EH (cell line): ENCODE results near the gene ZFR2.
"Not testable (repeated sequence)": the region's sequence is repeated elsewhere in the genome, so short reads cannot be mapped to it uniquely, and the experiment has no call there.

ENCODE experiments used
- DNase-seq: peaks from one replicate; pipeline ENCODE4 v3.0.0-alpha.2; 2015; ENCODE audit warnings: low read depth

The ZFR2 gene

DNA sequence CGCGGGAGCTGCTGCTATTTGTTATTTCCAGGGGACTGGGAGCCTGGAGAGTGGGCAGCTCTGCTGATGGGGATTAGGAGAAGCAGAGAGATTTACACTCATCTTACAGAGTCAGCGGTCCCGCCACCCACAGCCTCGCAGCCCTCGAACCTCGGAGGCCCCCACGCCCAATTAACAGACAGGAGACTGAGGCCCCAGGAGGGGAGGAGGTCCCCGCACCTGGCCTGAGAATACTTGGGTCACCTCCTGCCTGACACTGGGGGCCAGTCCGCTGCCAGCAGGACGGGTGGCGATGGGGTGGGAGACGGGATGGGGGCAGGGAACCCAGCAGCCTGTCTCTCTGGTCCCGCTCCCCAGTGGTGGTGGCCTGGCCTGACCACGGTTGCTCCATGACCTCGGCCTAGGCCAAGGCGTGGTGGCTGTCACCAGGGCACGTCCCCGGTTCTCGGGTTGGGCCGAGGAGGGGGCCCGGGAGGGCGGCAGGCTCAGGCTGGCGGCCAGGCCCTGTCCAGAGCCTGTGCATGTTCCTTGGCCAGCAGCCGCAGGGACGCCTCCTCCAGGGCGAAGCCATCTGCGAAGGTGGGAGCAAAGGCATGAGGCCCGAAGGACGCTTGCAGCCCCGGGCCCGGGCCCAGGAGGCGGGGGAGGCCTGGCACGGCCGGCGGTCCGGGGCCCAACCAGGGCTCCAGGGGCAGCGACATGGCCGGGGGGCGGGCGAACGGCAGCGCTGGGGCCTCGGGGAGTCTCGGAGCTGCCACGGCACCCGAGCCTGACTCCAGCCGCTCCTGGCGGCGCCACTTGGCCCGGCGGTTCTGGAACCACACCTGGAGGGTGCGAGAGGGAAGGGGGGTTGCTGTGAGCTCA is 98.5 kb downstream of the ZFR2 start:
- no peak for DNase-seq

DNA sequence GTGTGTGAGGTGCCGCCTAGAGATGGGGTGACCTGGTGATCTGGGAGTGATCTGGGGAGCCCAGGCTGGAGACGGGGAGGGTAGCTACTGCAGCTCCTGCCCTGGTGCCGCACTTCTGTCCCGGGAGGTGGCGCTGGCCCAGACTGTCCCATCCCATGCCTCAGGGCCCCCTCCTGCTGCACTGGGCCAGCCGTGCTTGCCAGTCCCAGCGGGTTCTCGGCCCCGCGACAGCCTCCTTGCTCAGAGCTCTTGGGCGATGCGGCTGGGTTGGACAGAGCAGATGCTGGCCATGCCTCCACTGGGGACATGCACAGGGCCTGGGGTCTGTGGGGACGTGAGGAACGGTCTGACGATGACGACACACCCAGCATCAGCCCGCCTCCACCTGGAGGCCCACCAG is 99.3 kb downstream of the ZFR2 start:
- DNase-seq = no peak

DNA sequence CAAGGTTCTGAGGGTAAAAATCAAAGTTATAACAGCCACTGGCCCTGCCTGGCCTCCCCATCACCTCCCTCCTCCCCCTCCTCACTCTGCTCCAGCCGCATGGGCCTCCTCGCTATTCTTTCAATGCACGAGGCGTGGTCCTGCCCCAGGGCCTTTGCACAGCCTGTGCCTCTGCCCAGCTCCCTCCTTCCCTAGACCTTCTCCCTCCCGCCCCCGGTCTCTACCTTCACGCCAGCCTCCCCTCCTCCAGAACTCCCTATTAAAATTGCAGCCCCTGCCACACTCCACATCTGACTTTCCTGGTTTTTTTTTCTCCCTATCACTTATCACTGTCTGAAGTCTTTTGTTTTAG is 100.1 kb downstream of the ZFR2 start:
- no peak for DNase-seq

DNA sequence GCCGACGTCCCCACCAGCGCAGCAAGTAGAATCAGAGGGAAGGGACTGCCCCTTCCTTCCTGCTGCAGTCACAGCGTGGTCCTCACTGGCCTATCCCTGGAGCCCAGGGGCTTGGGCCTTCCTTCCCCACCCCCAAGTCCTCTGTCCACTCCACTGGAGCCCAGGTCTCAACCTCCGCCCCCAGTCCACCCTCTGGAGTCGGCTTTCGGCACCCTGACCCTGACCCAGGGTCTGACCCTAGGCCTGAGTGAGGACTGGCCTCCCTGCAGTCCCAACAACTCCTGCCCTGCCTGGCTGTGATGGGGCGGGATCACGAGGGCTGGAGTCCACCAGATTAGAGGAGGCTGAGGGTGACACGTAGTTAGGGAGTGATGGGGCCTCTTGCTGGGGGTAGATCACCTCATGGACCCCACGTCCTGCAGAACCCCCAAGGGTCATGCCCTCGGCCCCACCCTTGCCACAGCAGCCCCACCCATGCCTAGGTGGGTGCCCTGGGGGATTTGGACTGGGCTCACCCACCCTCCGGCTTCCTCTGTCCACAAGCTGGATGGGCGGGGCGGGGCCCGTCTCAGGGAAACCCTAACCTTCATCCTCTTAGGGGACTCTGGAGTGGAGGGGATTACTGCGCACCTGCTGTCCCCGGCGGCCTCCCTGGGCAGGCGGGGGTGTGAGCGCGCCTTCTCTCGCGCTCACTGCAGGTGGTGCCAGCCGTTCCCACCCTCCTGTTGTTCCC is 100.7 kb downstream of the ZFR2 start:
- DNase-seq = no peak

DNA sequence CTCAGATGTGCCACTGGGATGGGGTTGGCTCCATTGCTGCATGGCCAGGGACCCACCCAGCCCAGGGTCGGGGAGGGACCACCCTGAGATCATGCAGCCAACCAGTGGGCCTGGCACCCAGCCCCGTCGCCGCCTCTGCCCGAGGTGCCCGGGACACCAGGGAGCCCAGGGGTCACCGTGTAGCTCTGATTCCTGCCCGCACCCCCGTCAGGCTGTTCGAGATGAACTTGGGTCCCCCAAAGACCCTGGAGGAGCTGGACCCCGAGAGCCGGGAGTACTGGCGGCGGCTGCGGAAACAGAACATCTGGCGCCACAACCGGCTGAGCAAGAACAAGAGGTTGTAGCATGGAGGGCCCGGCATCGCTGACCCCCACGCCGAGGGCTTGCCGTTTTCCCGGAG is 101.8 kb downstream of the ZFR2 start:
- DNase-seq = no peak

DNA sequence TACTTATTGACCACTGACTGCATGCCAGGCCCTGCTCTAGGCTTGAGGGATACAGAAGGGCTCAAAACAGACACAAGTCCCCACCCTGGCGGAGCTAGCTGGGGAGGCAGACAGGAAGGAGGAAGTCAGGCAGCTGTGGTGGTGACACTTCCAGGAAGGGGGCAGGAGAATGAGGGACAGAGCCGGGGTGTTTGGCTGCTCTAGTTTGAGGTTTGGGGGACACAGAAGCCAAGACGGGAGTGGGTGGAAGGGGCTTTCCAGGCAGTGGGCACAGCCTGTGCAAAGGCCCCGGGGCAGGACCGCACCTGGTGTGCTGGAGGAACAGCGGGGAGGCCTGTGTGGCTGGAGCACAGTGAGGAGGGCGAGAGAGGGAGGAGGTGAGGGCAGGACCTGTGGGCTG is 102.3 kb downstream of the ZFR2 start:
- no peak for DNase-seq

DNA sequence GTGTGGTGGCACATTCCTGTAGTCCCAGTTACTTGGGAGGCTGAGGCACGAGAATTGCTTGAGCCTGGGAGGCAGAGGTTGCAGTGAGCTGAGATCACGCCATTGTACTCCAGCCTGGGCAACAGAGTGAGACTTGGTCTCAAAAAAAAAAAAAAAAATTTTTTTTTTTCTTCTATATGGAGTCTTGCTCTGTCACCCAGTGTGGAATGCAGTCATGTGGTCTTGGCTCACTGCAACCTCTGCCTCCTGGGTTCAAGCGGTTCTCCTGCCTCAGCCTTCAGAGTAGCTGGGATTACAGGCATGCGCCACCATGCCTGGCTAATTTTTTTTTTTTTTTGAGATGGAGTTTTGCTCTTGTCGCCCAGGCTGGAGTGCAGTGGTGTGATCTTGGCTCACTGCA is 103.1 kb downstream of the ZFR2 start:
- DNase-seq = peak; percentile 50

DNA sequence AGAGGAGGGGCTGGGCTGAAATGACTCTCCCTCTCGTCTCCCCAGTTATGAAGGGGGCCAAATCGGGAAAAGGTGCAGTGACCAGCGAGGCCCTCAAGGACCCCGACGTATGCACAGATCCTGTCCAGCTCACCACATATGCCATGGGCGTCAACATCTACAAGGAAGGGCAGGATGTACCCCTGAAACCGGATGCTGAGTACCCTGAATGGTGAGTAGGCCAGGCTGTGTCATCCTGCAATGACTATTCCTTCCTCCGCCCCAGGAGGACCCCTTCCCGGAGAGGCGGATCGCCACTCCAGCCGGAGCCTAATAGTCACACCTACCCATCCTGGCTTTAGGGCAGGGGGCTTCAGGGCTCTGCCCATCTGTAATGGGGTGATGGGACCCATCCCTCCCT is 103.7 kb downstream of the ZFR2 start:
- DNase-seq = no peak

DNA sequence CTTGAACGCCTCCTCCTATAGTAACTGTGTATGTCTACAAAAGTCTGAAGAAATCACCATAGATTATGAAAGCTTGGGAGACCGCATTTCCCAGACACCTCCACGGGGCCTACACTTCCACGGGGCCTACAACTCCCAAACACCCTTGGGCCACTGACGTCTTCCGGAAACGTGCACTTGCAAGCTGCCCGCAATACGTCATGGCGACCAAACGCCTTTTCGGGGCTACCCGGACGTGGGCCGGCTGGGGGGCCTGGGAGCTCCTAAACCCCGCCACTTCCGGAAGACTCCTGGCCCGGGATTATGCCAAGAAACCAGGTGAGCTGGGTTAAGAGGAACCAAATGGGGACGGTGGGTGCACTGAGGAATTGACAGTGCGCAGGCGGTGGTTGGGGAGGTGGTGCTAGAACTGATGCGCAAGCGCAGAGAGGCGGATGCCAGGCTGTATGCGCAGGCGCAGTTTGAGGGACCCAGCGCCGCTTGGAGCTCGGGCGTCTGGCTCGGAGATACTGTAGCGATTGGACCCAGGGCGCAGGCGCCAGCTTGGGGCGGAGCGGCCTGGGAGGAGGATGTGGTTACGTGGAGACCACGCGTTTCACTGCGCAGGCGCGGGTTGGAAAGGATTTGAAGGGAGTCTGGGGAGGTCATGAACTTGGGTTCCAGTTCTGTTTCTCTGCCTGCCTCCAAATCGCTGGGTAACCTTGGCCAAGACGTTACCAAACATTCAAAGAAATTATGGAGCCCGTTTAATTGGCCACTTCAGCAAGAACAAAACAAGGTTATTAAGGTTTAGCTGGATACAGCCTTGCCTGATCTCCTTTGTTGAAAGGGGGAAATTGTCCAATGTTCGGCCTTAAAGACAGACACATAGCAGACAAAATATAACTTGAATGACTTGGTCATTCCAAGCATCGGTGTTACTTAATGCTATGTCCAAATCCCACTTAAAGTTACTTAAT is 106.1 kb downstream of the ZFR2 start, which contains the start of gene MRPL54:
MRPL54 (plus strand) TSS at position 182 of the 959 bp plus-strand sequence; CDS start at position 201, 19 bp downstream.
- peak; percentile 99 for DNase-seq

DNA sequence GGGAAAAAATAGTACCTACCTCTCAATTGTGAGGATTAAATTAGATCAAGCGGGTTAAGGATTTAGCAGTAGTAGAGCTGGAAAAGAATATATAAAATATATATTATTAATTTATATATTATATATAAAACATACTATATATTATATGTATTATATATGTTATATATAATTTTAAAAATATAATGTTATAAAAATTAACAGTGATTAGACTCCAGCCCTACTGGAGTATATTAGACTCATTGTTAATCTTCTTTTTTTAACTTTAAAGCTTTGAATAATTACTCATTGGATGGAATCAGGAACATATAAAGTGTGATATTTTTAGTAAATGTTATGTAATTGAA is 106.7 kb downstream of the ZFR2 start:
- DNase-seq = no peak

DNA sequence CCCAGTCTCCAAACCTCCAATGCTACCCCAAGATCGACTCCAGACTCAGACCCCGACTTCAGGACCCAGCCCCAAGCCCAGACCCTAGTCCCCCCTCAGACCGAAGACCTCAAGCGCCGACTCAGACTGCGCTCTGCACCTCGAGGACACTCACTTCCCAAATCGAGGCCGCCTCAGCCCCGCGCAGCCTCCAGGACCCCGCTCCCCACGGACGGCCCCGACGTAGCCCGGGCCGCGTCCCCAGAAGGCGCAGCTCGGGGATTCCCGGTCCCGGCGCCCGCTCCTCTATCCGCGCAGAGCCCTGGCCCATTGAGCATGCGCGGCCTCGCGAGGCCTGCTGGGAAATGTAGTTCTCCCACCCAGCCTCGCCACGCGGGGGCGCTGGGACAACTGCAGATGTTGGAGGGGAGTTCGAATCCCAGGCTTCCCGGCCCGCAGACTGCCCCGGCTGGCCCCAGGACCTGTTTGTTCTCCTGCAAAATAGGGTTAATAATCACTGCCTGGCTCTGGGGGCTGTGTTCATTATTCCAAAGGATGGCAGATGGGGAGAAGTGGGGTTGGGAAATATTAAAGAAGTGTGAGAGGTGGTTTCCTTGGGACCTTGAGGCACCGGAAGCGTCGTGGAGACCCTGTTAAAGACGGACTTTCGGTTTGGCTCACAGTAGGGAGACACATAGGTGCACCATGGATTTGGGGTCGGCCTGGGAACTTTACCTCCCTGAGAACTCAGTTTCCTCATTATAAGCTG is 107.3 kb downstream of the ZFR2 start, which contains the start of gene APBA3:
APBA3 (minus strand) TSS at position 311 of the 748 bp plus-strand sequence. CDS start 1,428 bp downstream, outside the sequence.
- peak; percentile 88 for DNase-seq

DNA sequence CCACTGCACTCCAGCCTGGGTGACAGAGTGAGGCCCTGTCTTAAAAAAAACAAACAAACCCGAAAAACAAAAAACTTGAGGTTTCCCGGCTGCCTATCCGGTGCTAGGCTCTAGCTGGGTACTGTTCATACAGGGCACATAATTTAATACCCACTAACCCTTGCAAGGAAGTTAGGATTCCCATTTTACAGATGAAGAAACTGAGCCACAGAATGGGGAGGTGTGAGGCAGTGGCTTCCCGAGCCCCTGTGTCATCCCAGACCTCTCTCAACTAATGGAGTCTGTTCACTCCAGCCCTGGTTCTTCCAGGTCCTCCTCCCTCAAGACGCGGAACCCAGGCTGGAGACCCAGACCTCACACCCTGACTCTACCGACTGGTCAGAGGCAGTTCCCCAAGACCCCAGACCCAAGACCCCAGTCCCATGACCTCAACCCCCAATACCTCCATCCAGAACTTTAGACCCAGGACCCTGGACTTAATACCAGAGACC is 107.9 kb downstream of the ZFR2 start:
- DNase-seq = peak; percentile 26

DNA sequence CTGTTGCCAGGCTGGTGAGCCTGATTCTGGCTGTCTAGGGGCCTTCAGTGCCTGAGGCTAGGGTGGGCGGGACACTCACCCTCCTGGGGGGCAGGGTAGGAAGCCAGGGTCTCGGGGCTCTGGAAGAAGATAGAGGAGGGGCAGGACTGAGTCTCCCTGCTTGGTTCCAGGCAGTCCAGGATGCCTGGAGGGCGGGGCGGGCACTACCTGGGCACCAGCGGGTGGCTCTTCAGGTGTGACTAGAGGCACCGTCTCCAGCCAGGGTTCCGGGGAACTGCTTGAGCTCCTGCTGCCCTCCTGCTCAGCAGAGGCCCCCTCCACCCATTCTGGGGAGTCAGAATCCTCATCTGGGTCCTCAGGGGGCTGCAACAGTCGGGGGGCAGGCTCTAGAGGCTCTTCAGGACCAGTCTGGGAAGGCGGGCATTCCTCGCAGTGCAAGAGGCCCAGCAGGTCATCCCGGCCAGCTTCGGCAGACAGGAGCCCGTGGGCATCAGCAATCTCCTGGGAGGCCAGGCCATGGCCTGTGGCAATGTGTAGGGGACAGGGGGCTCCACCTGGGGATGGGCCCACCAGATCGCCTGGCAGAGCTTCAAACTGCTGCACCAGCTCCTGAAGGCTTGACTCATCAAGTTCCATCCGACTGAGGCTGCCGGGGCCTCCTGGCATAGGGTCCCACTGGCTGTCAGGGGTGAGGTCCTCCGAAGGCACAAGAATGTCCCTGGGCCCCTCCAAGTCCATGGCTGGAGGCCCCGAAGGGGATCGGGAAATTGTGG is 109.2 kb downstream of the ZFR2 start:
- DNase-seq = no peak

DNA sequence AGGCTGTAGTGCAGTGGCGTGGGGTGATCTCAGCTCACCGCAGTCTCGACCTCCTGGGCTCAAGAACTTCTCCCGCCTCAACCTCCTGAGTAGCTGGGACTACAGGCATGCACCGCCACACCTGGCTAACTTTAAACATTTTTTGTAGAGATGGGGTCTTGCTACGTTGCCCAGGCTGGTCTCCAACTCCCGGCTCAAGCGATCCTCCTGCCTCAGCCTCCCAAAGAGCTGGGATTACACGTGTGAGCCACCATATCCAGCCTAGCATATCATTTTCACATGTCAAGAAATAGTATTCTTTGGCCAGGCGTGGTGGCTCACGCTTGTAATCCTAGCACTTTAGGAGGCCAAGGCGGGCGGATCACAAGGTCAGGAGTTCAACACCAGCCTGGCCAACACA is 110.5 kb downstream of the ZFR2 start:
- not testable (repeated sequence) for DNase-seq

DNA sequence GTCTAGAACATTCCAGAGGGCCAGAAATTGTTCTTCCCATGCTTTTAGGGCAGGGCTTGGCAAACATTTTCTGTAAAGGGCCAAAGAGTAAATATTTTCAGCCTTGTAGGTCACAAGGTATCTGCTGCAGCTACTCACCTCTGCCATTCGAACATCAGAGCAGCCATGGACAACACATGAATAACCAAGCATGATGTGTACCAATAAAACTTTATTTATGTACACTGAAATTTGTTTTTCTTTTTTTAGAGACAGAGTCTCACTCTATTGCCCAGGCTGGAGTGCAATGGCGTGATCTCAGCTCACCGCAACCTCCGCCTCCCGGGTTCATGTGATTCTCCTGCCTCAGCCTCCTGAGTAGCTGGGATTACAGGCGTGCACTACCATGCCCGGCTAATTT is 111.1 kb downstream of the ZFR2 start:
- not testable (repeated sequence) for DNase-seq
